Neural progenitor cell (in vitro differentiated cells): ENCODE results near the gene IPO8.

Experiments
- CTCF ChIP-seq: fragments of 200-600 bp; sonication (generic); IDR thresholded peaks from 2 replicates; pipeline ENCODE4 v1.5.1; 2017; ENCODE audit warnings: antibody characterized with exemption, mild to moderate bottlenecking
- EZH2 ChIP-seq: fragments of 200-600 bp; sonication (generic); IDR thresholded peaks from 2 replicates; pipeline ENCODE4 v1.6.1; 2017; ENCODE audit warnings: antibody characterized with exemption, mild to moderate bottlenecking, moderate library complexity
- EZH2phosphoT487 ChIP-seq: fragments of 200-600 bp; sonication (generic); IDR thresholded peaks from 2 replicates; pipeline ENCODE4 v1.6.1; 2017; ENCODE audit warnings: antibody characterized with exemption

GRCh38 chr12:30707613-30708342 lies 12.1 kb upstream of the IPO8 start:
- TF ChIP-seq CTCF = no peak
- TF ChIP-seq EZH2 = no peak
- no peak for TF ChIP-seq EZH2phosphoT487
